Heart left ventricle (tissue), 16 donors: ENCODE data around the gene ATP11B. TPM values are rescaled to one million over a fixed set of nuclear protein-coding genes. Genes with fewer than 3 reads are reported as not detected.

Source experiments
- ATAC-seq, 4 donors: fragments of 200-7000 bp; cut with Tn5 transposase; one replicate each; pipeline ENCODE4 v1.9.1; 2020 to 2022; ENCODE audit warnings: moderate library complexity in 4 of 4, mild to moderate bottlenecking in 3 of 4, moderate number of reproducible peaks in 1 of 4
- DNase-seq, 5 donors: peaks; one replicate each; pipeline ENCODE4 v3.0.0-alpha.2; 2020
- H3K27ac ChIP-seq, 12 donors: fragments of 200-600 bp; sonication (generic) in 4 of 12; one replicate each; pipeline versions ENCODE4 v1.5.0 to v1.8.0; 2016 to 2022; ENCODE audit warnings: mild to moderate bottlenecking in 2 of 12
- H3K27me3 ChIP-seq, 9 donors: fragments of 200-600 bp; sonication (generic) in 2 of 9; one replicate each; pipeline versions ENCODE4 v1.5.1 to v1.8.0; 2016 to 2022; ENCODE audit warnings: mild to moderate bottlenecking in 3 of 9
- H3K36me3 ChIP-seq, 9 donors: fragments of 200-600 bp; sonication (generic) in 2 of 9; one replicate each; pipeline versions ENCODE4 v1.5.0 to v1.8.0; 2018 to 2022; ENCODE audit warnings: mild to moderate bottlenecking in 2 of 9
- H3K4me1 ChIP-seq, 12 donors: fragments of 200-600 bp; sonication (generic) in 4 of 12; one replicate each; pipeline versions ENCODE4 v1.5.0 to v1.8.0; 2016 to 2022; ENCODE audit warnings: mild to moderate bottlenecking in 3 of 12
- H3K4me3 ChIP-seq, 12 donors: fragments of 200-600 bp; sonication (generic) in 4 of 12; one replicate each; pipeline versions ENCODE4 v1.5.0 to v1.8.0; 2017 to 2022; ENCODE audit warnings: mild to moderate bottlenecking in 9 of 12, moderate library complexity in 4 of 12
- H3K9me3 ChIP-seq, 12 donors: fragments of 200-600 bp; sonication (generic) in 4 of 12; one replicate each; pipeline versions ENCODE4 v1.5.0 to v1.8.0; 2016 to 2022; ENCODE audit warnings: mild to moderate bottlenecking in 1 of 12
- CTCF ChIP-seq, 12 donors: fragments of 200-600 bp; sonication (generic) in 4 of 12; IDR thresholded peaks; one replicate each; pipeline versions ENCODE4 v1.5.0 to v1.8.0; 2018 to 2022; ENCODE audit warnings: antibody characterized with exemption in 12 of 12, mild to moderate bottlenecking in 5 of 12
- POLR2A ChIP-seq, 2 donors: fragments of 450-650 bp; IDR thresholded peaks; one replicate each; pipeline ENCODE4 v1.6.1; 2017; ENCODE audit warnings: antibody characterized with exemption in 2 of 2, mild to moderate bottlenecking in 2 of 2, moderate library complexity in 2 of 2
- WGBS, 4 donors: extraction: QIAGEN DNeasy Blood & Tissue Kit in 2 of 4; methylation state at CpG; one replicate each; pipeline versions ENCODE4 v1.1.5 to v1.1.7; 2013 to 2018; 5-methylcytosine and 5-hydroxymethylcytosine counted together
- intact Hi-C, 10 donors: fragments of 100-400 bp; cut with DNase I; formaldehyde crosslinking; loops; one replicate each; pipeline versions ENCODE4 v1.11.1 to v1.14.2; 2022
- polyA plus RNA-seq, 2 donors: library from polyadenylated mRNA; stranded (reverse); fragments of 200-250 nt; gene quantifications; one replicate each; pipeline ENCODE4 v1.2.3, GENCODE V29; 2013
- total RNA-seq, 9 donors: library from RNA; depleted of rRNA in 2 of 9; stranded (reverse); fragments of >200 nt in 2 of 9; fragmentation: NEBNext Ultra II Directional in 3 of 9; extraction: Animal tissue kit (Norgen Biotek cat#: 25700) in 3 of 9; gene quantifications; one replicate each; pipeline versions ENCODE4 v1.1.0 to v1.2.4, GENCODE V29; 2016 to 2023
- donor health status: ischemic (EF 13 %, LVEDD 7.1; RV severe dilation, severe dysfunction).
- donor health status: healthy with polysubstance abuse.
- donor health status: DM: no; HTN: yes; CAD: no.
- donor health status: DM: no; HTN: no; CAD: no.
- donor health status: ischemic (EF 25% LVEDD 6.9; RV normal size, moderate dysfunction).
- donor health status: ischemic (EF 25% LVEDD 5.7; RV mildly dilated, moderate dysfunction).
- donor health status: healthy.
- donor health status: DM: yes; HTN: yes; CAD: no.
- donor health status: ischemic (EF 35%, LVEDD 5.7; RV mildly dilated, moderate dysfunction).
- donor health status: nonischemic (EF 11% LVEDD 7.7; RV severe dilation, severe dysfunction).
- donor health status: DM: yes; HTN: yes; CAD: no.
- donor health status: PGD.
- donor health status: ischemic (EF 29% LVEDD 5.4; RV normal size, mild dysfunction).
- donor health status: nonischemic (EF 23%, LVEDD 6.1; RV moderate dilation, normal function).

Gene ATP11B
- total and polyA plus RNA-seq, 11 donors: 4.9 to 45.6 (median 30.9) TPM

- H3K9me3 ChIP-seq: no peaks in the 10 kb centered on the region
- no peak for DNase-seq
- no peaks in the 10 kb centered on the region for H3K27me3 ChIP-seq
- ATAC-seq: no peak
- no peak overlapping the region for H3K27ac ChIP-seq
- intact Hi-C loops: no loop called here
- TF ChIP-seq POLR2A (IDR thresholded peaks at IDR 0.05) (no peak), CTCF (IDR thresholded peaks at IDR 0.05) (no peak)
- H3K36me3 ChIP-seq: no peaks in the 10 kb centered on the region
- no peak overlapping the region for H3K4me3 ChIP-seq
- WGBS, 4 donors: 76 to 91% (median 87%) methylated on average over 1 of the region's 1 CpG
- no peaks in the 10 kb centered on the region for H3K4me1 ChIP-seq
Observed at GRCh38 chr3:182768413-182768812, 24.9 kb upstream of the ATP11B start.

- intact Hi-C loops: no loop called here
- Histone ChIP-seq H3K9me3 (no peaks in the 10 kb centered on the region), H3K4me3 (no peak overlapping the region), H3K27ac (no peak overlapping the region), H3K27me3 (no peaks in the 10 kb centered on the region), H3K36me3 (no peaks in the 10 kb centered on the region), H3K4me1 (no peaks in the 10 kb centered on the region)
- TF ChIP-seq CTCF (IDR thresholded peaks at IDR 0.05) (no peak), POLR2A (IDR thresholded peaks at IDR 0.05) (no peak)
- DNase-seq (no peak), ATAC-seq (no peak)
- WGBS, 4 donors: 44 to 65% (median 59%) methylated on average over 2 of the region's 2 CpGs
Observed at GRCh38 chr3:182769673-182770072, 23.6 kb upstream of the ATP11B start.

- Histone ChIP-seq H3K4me3 (no peak overlapping the region), H3K27me3 (peaks cover 0 to 38% (median 7%) of the 10 kb centered on the region in 9 donors), H3K9me3 (peaks cover 0 to under 1% (median 0%) of the 10 kb centered on the region in 12 donors), H3K36me3 (no peaks in the 10 kb centered on the region), H3K4me1 (no peaks in the 10 kb centered on the region), H3K27ac (no peak overlapping the region)
- TF ChIP-seq CTCF (IDR thresholded peaks at IDR 0.05) (no peak), POLR2A (IDR thresholded peaks at IDR 0.05) (no peak)
- no peak for DNase-seq
- no peak for ATAC-seq
- intact Hi-C loops: loop anchor here in 2 of 10 donors (5.0 to 10.0 kb wide), 2 partner anchors 65 to 67 kb away; no protein-coding TSS in a partner anchor
- 86 to 95% (median 90%) methylated on average over 1 of the region's 1 CpG for WGBS, 4 donors
Observed at GRCh38 chr3:182782149-182782548, 11.2 kb upstream of the ATP11B start.

GRCh38 chr3:182783106-182783505, 10.2 kb upstream of the ATP11B start:
- ATAC-seq (no peak), DNase-seq (no peak)
- no peaks in the 10 kb centered on the region for H3K4me1 ChIP-seq
- H3K27ac ChIP-seq: no peak overlapping the region
- peaks cover 0 to 40% (median 7%) of the 10 kb centered on the region in 9 donors for H3K27me3 ChIP-seq
- H3K4me3 ChIP-seq: no peak overlapping the region
- no peaks in the 10 kb centered on the region for H3K36me3 ChIP-seq
- no peaks in the 10 kb centered on the region for H3K9me3 ChIP-seq
- TF ChIP-seq POLR2A (IDR thresholded peaks at IDR 0.05) (no peak), CTCF (IDR thresholded peaks at IDR 0.05) (no peak)
- WGBS, 4 donors: 89 to 100% (median 93%) methylated on average over 1 of the region's 1 CpG
- intact Hi-C loops: loop anchor here in 2 of 10 donors (5.0 to 10.0 kb wide), 2 partner anchors 66 to 68 kb away; no protein-coding TSS in a partner anchor
